Neural progenitor cell (in vitro differentiated cells): ENCODE data around the gene ZNRF4. TPM values are rescaled to one million over a fixed set of nuclear protein-coding genes. Genes with fewer than 3 reads are reported as not detected.
A peak's percentile ranks its signal among the peaks of the same experiment; 100 is the strongest.

Experiments used
- DNase-seq: peaks from one replicate; pipeline ENCODE4 v3.0.0-alpha.2; 2016; ENCODE audit warnings: low spot score
- H2AFZ ChIP-seq: fragments of 200-600 bp; sonication (generic); replicated peaks from 2 replicates; pipeline ENCODE4 v1.6.1; 2016; ENCODE audit warnings: antibody characterized with exemption
- H3F3A ChIP-seq: fragments of 200-600 bp; sonication (generic); 2 replicates; pipeline ENCODE4 v1.6.1; 2016; ENCODE audit warnings: antibody characterized with exemption, low read depth
- H3K27ac ChIP-seq: fragments of 200-600 bp; sonication (generic); 2 replicates; pipeline ENCODE4 v1.5.1; 2016; ENCODE audit warnings: mild to moderate bottlenecking
- H3K27me3 ChIP-seq: fragments of 200-600 bp; sonication (generic); 2 replicates; pipeline ENCODE4 v1.6.1; 2016; ENCODE audit warnings: mild to moderate bottlenecking, moderate library complexity
- H3K36me3 ChIP-seq: fragments of 200-600 bp; sonication (generic); 2 replicates; pipeline ENCODE4 v1.5.1; 2016
- H3K4me1 ChIP-seq: fragments of 200-600 bp; sonication (generic); 2 replicates; pipeline ENCODE4 v1.6.1; 2016; ENCODE audit warnings: mixed run types
- H3K4me2 ChIP-seq: fragments of 200-600 bp; sonication (generic); 2 replicates; pipeline ENCODE4 v1.6.1; 2016
- H3K4me3 ChIP-seq: fragments of 200-600 bp; sonication (generic); 2 replicates; pipeline ENCODE4 v1.5.1; 2016
- H3K79me2 ChIP-seq: fragments of 200-600 bp; sonication (generic); 2 replicates; pipeline ENCODE4 v1.6.1; 2016; ENCODE audit warnings: low read depth
- H3K9ac ChIP-seq: fragments of 200-600 bp; sonication (generic); 2 replicates; pipeline ENCODE4 v1.6.1; 2016
- H3K9me3 ChIP-seq: fragments of 200-600 bp; sonication (generic); 2 replicates; pipeline ENCODE4 v1.5.1; 2016; ENCODE audit warnings: low read depth
- H4K20me1 ChIP-seq: fragments of 200-600 bp; sonication (generic); 2 replicates; pipeline ENCODE4 v1.6.1; 2016; ENCODE audit warnings: low read depth
- H3K27ac Mint-ChIP-seq: 3 replicates; pipeline ENCODE4 v1.8.0; 2021; ENCODE audit warnings: mixed read lengths
- H3K27me3 Mint-ChIP-seq: 2 replicates; pipeline ENCODE4 v1.8.0; 2022; ENCODE audit warnings: low read depth, mild to moderate bottlenecking, inconsistent platforms, moderate library complexity, mixed read lengths; ENCODE audit not compliant: insufficient read depth
- H3K36me3 Mint-ChIP-seq: 3 replicates; pipeline ENCODE4 v1.8.0; 2021; ENCODE audit warnings: mixed read lengths
- H3K4me1 Mint-ChIP-seq: 3 replicates; pipeline ENCODE4 v1.8.0; 2021; ENCODE audit warnings: mixed read lengths
- H3K4me3 Mint-ChIP-seq: 3 replicates; pipeline ENCODE4 v1.8.0; 2021; ENCODE audit warnings: mild to moderate bottlenecking, moderate library complexity, mixed read lengths
- H3K9me3 Mint-ChIP-seq: 3 replicates; pipeline ENCODE4 v1.8.0; 2020; ENCODE audit warnings: mixed read lengths
- CTCF ChIP-seq: fragments of 200-600 bp; sonication (generic); IDR thresholded peaks from 2 replicates; pipeline ENCODE4 v1.5.1; 2017; ENCODE audit warnings: antibody characterized with exemption, mild to moderate bottlenecking
- EZH2 ChIP-seq: fragments of 200-600 bp; sonication (generic); IDR thresholded peaks from 2 replicates; pipeline ENCODE4 v1.6.1; 2017; ENCODE audit warnings: antibody characterized with exemption, mild to moderate bottlenecking, moderate library complexity
- EZH2phosphoT487 ChIP-seq: fragments of 200-600 bp; sonication (generic); IDR thresholded peaks from 2 replicates; pipeline ENCODE4 v1.6.1; 2017; ENCODE audit warnings: antibody characterized with exemption
- total RNA-seq: library from RNA; depleted of rRNA; stranded (reverse); fragments of >200 nt; gene quantifications from 2 replicates; pipeline ENCODE4 v1.2.3, GENCODE V29; 2015; ENCODE audit warnings: low replicate concordance

Gene ZNRF4
- total RNA-seq, 1 donor from 2014 or later: not detected

- H3K4me1 ChIP-seq: peaks cover 11% of the 10 kb centered on the region
- peaks cover 18% of the 10 kb centered on the region for H3K27me3 ChIP-seq
- no peak for DNase-seq
- peak overlapping the region; percentile 11 for H3K4me3 Mint-ChIP-seq
- H3K4me2 ChIP-seq: no peak overlapping the region
- peaks cover 6% of the 10 kb centered on the region for H3K9me3 ChIP-seq
- H3K4me1 Mint-ChIP-seq: peaks cover 6% of the 10 kb centered on the region
- H3K27ac ChIP-seq: no peak overlapping the region
- no peak overlapping the region for H2AFZ ChIP-seq
- no peak overlapping the region for H3K27ac Mint-ChIP-seq
- H3K9me3 Mint-ChIP-seq: peaks cover 38% of the 10 kb centered on the region
- H4K20me1 ChIP-seq: no peaks in the 10 kb centered on the region
- H3K9ac ChIP-seq: no peak overlapping the region
- peaks cover 33% of the 10 kb centered on the region for H3K27me3 Mint-ChIP-seq
- no peaks in the 10 kb centered on the region for H3K79me2 ChIP-seq
- no peak for TF ChIP-seq EZH2
- TF ChIP-seq EZH2phosphoT487: no peak
- no peak for TF ChIP-seq CTCF
- H3K4me3 ChIP-seq: no peak overlapping the region
- peaks cover 23% of the 10 kb centered on the region for H3F3A ChIP-seq
- no peaks in the 10 kb centered on the region for H3K36me3 ChIP-seq
- H3K36me3 Mint-ChIP-seq: peaks cover 6% of the 10 kb centered on the region
Measured at GRCh38 chr19:5504114-5504513, 48.9 kb downstream of the ZNRF4 start.

Other genes with a start within 250 kb of the ZNRF4 start
- gene PTPRS, start 114.6 kb upstream of the ZNRF4 start, total RNA-seq: 167 and 403 TPM in 2 replicates
- 1.8 and 3.5 TPM in 2 replicates for gene TINCR, start 112.5 kb downstream of the ZNRF4 start, total RNA-seq
- gene SAFB2, start 167.4 kb downstream of the ZNRF4 start, total RNA-seq: 45.2 and 53.3 TPM in 2 replicates
- gene SAFB, start 167.7 kb downstream of the ZNRF4 start, total RNA-seq: 57.9 and 89.2 TPM in 2 replicates
- 7.5 and 15.0 TPM in 2 replicates for gene MICOS13, start 225.1 kb downstream of the ZNRF4 start, total RNA-seq
- 7.7 and 60.5 TPM in 2 replicates for gene HSD11B1L, start 225.6 kb downstream of the ZNRF4 start, total RNA-seq
- gene RPL36, start 234.9 kb downstream of the ZNRF4 start, total RNA-seq: 778 and 991 TPM in 2 replicates